Stimulated activated CD4-positive, alpha-beta T cell treated with anti-CD3 and anti-CD28 coated beads, Interleukin-15, amount 100 ng/mL, for 1 hour (primary cell): ENCODE data around the gene DACH1.

Experiments
- DNase-seq, 2 donors: peaks; one replicate each; pipeline ENCODE4 v3.0.0-alpha.2; 2020; ENCODE audit warnings: low read depth in 1 of 2, low spot score in 1 of 2

DACH1 gene

GRCh38 chr13:71714802-71715375, 152.1 kb downstream of the DACH1 start:
- DNase-seq, result no peak

GRCh38 chr13:71712988-71713653, 153.9 kb downstream of the DACH1 start:
- no peak for DNase-seq

GRCh38 chr13:71704656-71705055, 162.3 kb downstream of the DACH1 start:
- DNase-seq, result no peak

- DNase-seq, result no peak
These were observed 163.9 kb downstream of the DACH1 start for GRCh38 chr13:71703138-71703537.

- DNase-seq, result no peak
These were observed 164.8 kb downstream of the DACH1 start for GRCh38 chr13:71702253-71702652.

- no peak for DNase-seq
These were observed 165.3 kb downstream of the DACH1 start for GRCh38 chr13:71701741-71702140.

GRCh38 chr13:71699342-71699741, 167.7 kb downstream of the DACH1 start:
- no peak for DNase-seq

GRCh38 chr13:71695662-71696061, 171.3 kb downstream of the DACH1 start:
- DNase-seq, result no peak

GRCh38 chr13:71685072-71685471, 181.9 kb downstream of the DACH1 start:
- DNase-seq, result no peak

GRCh38 chr13:71681901-71682613, 184.9 kb downstream of the DACH1 start:
- DNase-seq, result no peak

GRCh38 chr13:71677124-71677523, 189.9 kb downstream of the DACH1 start:
- no peak for DNase-seq

- no peak for DNase-seq
These were observed 194.5 kb downstream of the DACH1 start for GRCh38 chr13:71672512-71672911.

- DNase-seq, result no peak
These were observed 203.6 kb downstream of the DACH1 start for GRCh38 chr13:71663431-71663830.

GRCh38 chr13:71661921-71662320, 205.1 kb downstream of the DACH1 start:
- DNase-seq, result no peak

- DNase-seq, result no peak
These were observed 207.6 kb downstream of the DACH1 start for GRCh38 chr13:71659404-71659803.

GRCh38 chr13:71645467-71645866, 221.5 kb downstream of the DACH1 start:
- DNase-seq, result no peak

- DNase-seq, result no peak
These were observed 222.4 kb downstream of the DACH1 start for GRCh38 chr13:71644579-71644978.

- no peak for DNase-seq
These were observed 223.6 kb downstream of the DACH1 start for GRCh38 chr13:71643448-71643860.

- DNase-seq, result no peak
These were observed 228.3 kb downstream of the DACH1 start for GRCh38 chr13:71638751-71639150.

GRCh38 chr13:71634602-71635443, 232.2 kb downstream of the DACH1 start:
- DNase-seq, result no peak

GRCh38 chr13:71634182-71634581, 232.8 kb downstream of the DACH1 start:
- DNase-seq, result no peak

GRCh38 chr13:71632721-71633120, 234.3 kb downstream of the DACH1 start:
- DNase-seq, result no peak
